MM.1S (cell line): ENCODE results near the gene TMSB15B.
"Not testable (repeated sequence)": the region's sequence is repeated elsewhere in the genome, so short reads cannot be mapped to it uniquely, and the experiment has no call there.

Source experiments
- DNase-seq: peaks from one replicate; pipeline ENCODE4 v3.0.0-alpha.2; 2015
- H2AFZ ChIP-seq: fragments of 300-600 bp; sonication (generic); 2 replicates; pipeline ENCODE4 v1.6.0; 2016; ENCODE audit warnings: antibody characterized with exemption, low read length
- H3F3A ChIP-seq: fragments of 300-600 bp; sonication (generic); 2 replicates; pipeline ENCODE4 v1.6.1; 2016; ENCODE audit warnings: mild to moderate bottlenecking, antibody characterized with exemption, low read length, moderate library complexity, mixed read lengths; ENCODE audit not compliant: insufficient read depth
- H3K27ac ChIP-seq: fragments of 300-600 bp; sonication (generic); 2 replicates; pipeline ENCODE4 v1.5.1; 2016; ENCODE audit warnings: mild to moderate bottlenecking, low read length
- H3K27me3 ChIP-seq: fragments of 300-600 bp; sonication (generic); replicated peaks from 2 replicates; pipeline ENCODE4 v1.6.0; 2016; ENCODE audit warnings: low read length; ENCODE audit not compliant: insufficient read depth
- H3K36me3 ChIP-seq: fragments of 300-600 bp; sonication (generic); replicated peaks from 2 replicates; pipeline ENCODE4 v1.6.1; 2016; ENCODE audit warnings: mild to moderate bottlenecking, low read length, mixed read lengths; ENCODE audit not compliant: insufficient read depth
- H3K4me1 ChIP-seq: fragments of 300-600 bp; sonication (generic); 2 replicates; pipeline ENCODE4 v1.6.1; 2016; ENCODE audit warnings: low read length, mixed read lengths
- H3K4me2 ChIP-seq: fragments of 300-600 bp; sonication (generic); 2 replicates; pipeline ENCODE4 v1.6.0; 2016; ENCODE audit warnings: low read depth, low read length
- H3K4me3 ChIP-seq: fragments of 300-600 bp; sonication (generic); 2 replicates; pipeline ENCODE4 v1.5.1; 2016; ENCODE audit warnings: low read length, mixed read lengths
- H3K79me2 ChIP-seq: fragments of 300-600 bp; sonication (generic); 2 replicates; pipeline ENCODE4 v1.6.1; 2016; ENCODE audit warnings: mixed run types, low read length, mixed read lengths
- H3K9ac ChIP-seq: fragments of 300-600 bp; sonication (generic); 2 replicates; pipeline ENCODE4 v1.6.1; 2016; ENCODE audit warnings: low read length, mixed read lengths
- H3K9me2 ChIP-seq: fragments of 300-600 bp; sonication (generic); replicated peaks from 2 replicates; pipeline ENCODE4 v1.6.1; 2016; ENCODE audit warnings: mild to moderate bottlenecking, low read length, mixed read lengths; ENCODE audit not compliant: insufficient read depth
- H3K9me3 ChIP-seq: fragments of 300-600 bp; sonication (generic); replicated peaks from 2 replicates; pipeline ENCODE4 v1.6.1; 2016; ENCODE audit warnings: mild to moderate bottlenecking, low read length, mixed read lengths; ENCODE audit not compliant: insufficient read depth
- H4K20me1 ChIP-seq: fragments of 300-600 bp; sonication (generic); 2 replicates; pipeline ENCODE4 v1.6.1; 2016; ENCODE audit warnings: mild to moderate bottlenecking, low read length, moderate library complexity, mixed read lengths; ENCODE audit not compliant: insufficient read depth
- CTCF ChIP-seq: fragments of 300-600 bp; sonication (generic); IDR thresholded peaks from 2 replicates; pipeline ENCODE4 v1.5.1; 2016; ENCODE audit warnings: antibody characterized with exemption, low read length, mixed read lengths
- EZH2 ChIP-seq: fragments of 300-600 bp; sonication (generic); optimal IDR thresholded peaks from 2 replicates; pipeline ENCODE3; 2017; ENCODE audit warnings: low read depth, mild to moderate bottlenecking, antibody characterized with exemption, low read length, mixed read lengths
- EZH2phosphoT487 ChIP-seq: fragments of 300-600 bp; sonication (generic); IDR thresholded peaks from 2 replicates; pipeline ENCODE4 v1.6.1; 2018; ENCODE audit warnings: antibody characterized with exemption, low read length

The TMSB15B gene

GRCh38 chrX:103962411-103963278 is at the start of gene TMSB15B:
Gene TMSB15B, plus strand, starts transcription at chrX:103962627.
- H3K4me1 ChIP-seq, H3K27ac ChIP-seq, H3K79me2 ChIP-seq, H3K27me3 ChIP-seq, H3K36me3 ChIP-seq, H3K9me3 ChIP-seq, H3K4me2 ChIP-seq, H3K9me2 ChIP-seq, H2AFZ ChIP-seq, H4K20me1 ChIP-seq, H3F3A ChIP-seq, H3K4me3 ChIP-seq, H3K9ac ChIP-seq, DNase-seq: not testable (repeated sequence)

DNA sequence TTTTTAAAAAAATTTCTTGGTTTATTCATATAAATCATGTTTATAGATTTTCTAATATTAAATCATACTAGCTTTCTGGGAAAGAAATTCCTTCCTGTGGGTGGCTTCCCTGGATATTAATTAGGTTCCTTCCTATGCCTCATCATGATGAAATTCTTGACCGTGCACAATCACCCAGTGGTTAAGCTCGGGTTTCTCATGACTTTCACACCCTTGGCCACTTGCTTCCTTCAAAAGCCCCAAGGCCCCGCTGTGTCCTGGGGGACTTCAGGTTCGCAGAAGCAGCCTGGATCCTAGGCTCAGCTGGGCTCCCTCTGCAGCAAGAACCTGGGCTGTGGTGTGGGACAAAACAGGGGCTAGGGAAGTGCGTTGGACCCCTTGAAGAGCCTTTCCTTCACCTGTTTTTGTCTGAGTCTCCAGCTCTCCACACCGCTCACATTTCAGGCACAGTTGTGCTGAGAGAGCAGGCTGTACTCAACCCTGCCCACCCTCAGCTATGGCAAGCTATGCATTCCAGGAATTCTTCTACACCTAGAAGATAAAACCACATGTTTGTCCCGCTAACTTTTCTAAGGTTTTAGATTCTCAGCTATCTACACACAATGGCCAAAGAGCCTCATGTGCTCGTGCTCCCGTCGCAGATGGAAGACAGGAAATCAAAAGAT is 48.9 kb upstream of the TMSB15B start:
- Histone ChIP-seq H3K9me2 (no peaks in the 10 kb centered on the region), H4K20me1 (no peaks in the 10 kb centered on the region), H3F3A (0 out of 2 replicates have a peak, but pooled peaks cover 2% of the 10 kb centered on the region), H3K79me2 (no peaks in the 10 kb centered on the region), H3K4me2 (no peak overlapping the region), H3K9me3 (no peaks in the 10 kb centered on the region), H3K27me3 (no peaks in the 10 kb centered on the region), H3K9ac (no peak overlapping the region), H3K36me3 (no peaks in the 10 kb centered on the region; the same call in 1 of the 2 replicates), H3K4me1 (no peaks in the 10 kb centered on the region), H2AFZ (no peak overlapping the region), H3K27ac (no peak overlapping the region), H3K4me3 (no peak overlapping the region)
- TF ChIP-seq EZH2phosphoT487 = no peak
- no peak for TF ChIP-seq EZH2
- no peak for TF ChIP-seq CTCF
- DNase-seq = no peak

DNA sequence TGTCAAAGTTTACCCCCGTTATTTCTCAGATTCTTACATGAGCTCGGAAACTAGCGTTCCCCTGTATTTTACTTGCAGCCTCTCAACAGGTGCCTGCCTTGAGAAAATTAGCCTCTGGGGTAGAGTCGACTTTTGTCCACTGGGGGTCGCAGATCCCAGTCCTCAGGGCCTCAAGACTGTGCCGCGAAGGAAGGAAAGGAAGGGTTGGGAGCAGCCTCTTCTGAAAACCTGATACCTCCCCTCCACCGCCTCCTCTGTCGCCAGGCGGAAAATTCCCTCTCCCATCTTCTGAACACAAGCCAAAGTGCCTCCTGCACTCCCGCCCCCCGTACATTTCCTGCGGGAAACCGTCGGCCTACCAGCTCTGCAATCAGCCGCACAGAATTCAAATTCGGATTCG is 44.4 kb upstream of the TMSB15B start:
- Histone ChIP-seq H3K36me3 (no peaks in the 10 kb centered on the region; the same call in 1 of the 2 replicates), H3K9me3 (no peaks in the 10 kb centered on the region), H3K27ac (peak overlapping the region; percentile 81; the same call in 1 of the 2 replicates), H3K4me3 (peak overlapping the region; percentile 66), H3K79me2 (peaks cover 21% of the 10 kb centered on the region), H3F3A (peaks cover 20% of the 10 kb centered on the region), H3K9me2 (no peaks in the 10 kb centered on the region), H2AFZ (peak overlapping the region; percentile 65; the same call in 1 of the 2 replicates), H3K4me2 (peak overlapping the region; percentile 46; the same call in 1 of the 2 replicates), H3K4me1 (peaks cover 20% of the 10 kb centered on the region; the same call in 1 of the 2 replicates), H3K27me3 (no peaks in the 10 kb centered on the region), H4K20me1 (no peaks in the 10 kb centered on the region), H3K9ac (peak overlapping the region; percentile 76)
- peak; percentile 67 for DNase-seq
- TF ChIP-seq EZH2phosphoT487 (no peak), CTCF (peak; percentile 58), EZH2 (no peak)
